HG03571 (cell line): Measurements from ENCODE around the gene AP3B1.
A peak's percentile ranks its signal among the peaks of the same experiment; 100 is the strongest.

Source experiments
- ATAC-seq: cut with Tn5 transposase; IDR thresholded peaks from one replicate; pipeline ENCODE4 v1.9.1; 2021; ENCODE audit not compliant: unreplicated experiment

The AP3B1 gene

GRCh38 chr5:78294248-78295034, at the start of gene AP3B1:
AP3B1 (minus strand) TSS chr5:78294698; CDS start chr5:78294579, 119 bp downstream.
- peak; percentile 88 for ATAC-seq

GRCh38 chr5:78341440-78341839, 46.9 kb upstream of the AP3B1 start:
- no peak for ATAC-seq

GRCh38 chr5:78339617-78340436, 45.3 kb upstream of the AP3B1 start:
- ATAC-seq, result no peak

GRCh38 chr5:78336698-78337097, 42.2 kb upstream of the AP3B1 start:
- ATAC-seq, result no peak

- no peak for ATAC-seq
These were observed 41.5 kb upstream of the AP3B1 start for GRCh38 chr5:78335976-78336375.

- no peak for ATAC-seq
These were observed 40.3 kb upstream of the AP3B1 start for GRCh38 chr5:78334811-78335210.

GRCh38 chr5:78331523-78332080, 37.1 kb upstream of the AP3B1 start:
- no peak for ATAC-seq

- no peak for ATAC-seq
These were observed 34.2 kb upstream of the AP3B1 start for GRCh38 chr5:78328585-78329173.

- no peak for ATAC-seq
These were observed 33.4 kb upstream of the AP3B1 start for GRCh38 chr5:78327761-78328510.

GRCh38 chr5:78326930-78327329, 32.4 kb upstream of the AP3B1 start:
- no peak for ATAC-seq

GRCh38 chr5:78323241-78323640, 28.7 kb upstream of the AP3B1 start:
- no peak for ATAC-seq

- no peak for ATAC-seq
These were observed 25.9 kb upstream of the AP3B1 start for GRCh38 chr5:78320401-78320800.

- no peak for ATAC-seq
These were observed 23.8 kb upstream of the AP3B1 start for GRCh38 chr5:78318337-78318736.

GRCh38 chr5:78317515-78317914, 23.0 kb upstream of the AP3B1 start:
- no peak for ATAC-seq

- no peak for ATAC-seq
These were observed 14.2 kb upstream of the AP3B1 start for GRCh38 chr5:78308703-78309102.

- ATAC-seq, result no peak
These were observed 6.1 kb upstream of the AP3B1 start for GRCh38 chr5:78300464-78301045.

GRCh38 chr5:78295035-78295961, 800 bp upstream of the AP3B1 start:
- peak; percentile 2 for ATAC-seq

- no peak for ATAC-seq
These were observed 649 bp downstream of the AP3B1 start for GRCh38 chr5:78293851-78294247.

- ATAC-seq, result no peak
These were observed 2.8 kb downstream of the AP3B1 start for GRCh38 chr5:78291687-78292086.
